ENCODE data around the gene MTX2. TPM values are rescaled to one million over a fixed set of nuclear protein-coding genes. Genes with fewer than 3 reads are reported as not detected.

Gene MTX2
- total RNA-seq, 1 experiment from 2014 or later: 28.7 TPM

DNA sequence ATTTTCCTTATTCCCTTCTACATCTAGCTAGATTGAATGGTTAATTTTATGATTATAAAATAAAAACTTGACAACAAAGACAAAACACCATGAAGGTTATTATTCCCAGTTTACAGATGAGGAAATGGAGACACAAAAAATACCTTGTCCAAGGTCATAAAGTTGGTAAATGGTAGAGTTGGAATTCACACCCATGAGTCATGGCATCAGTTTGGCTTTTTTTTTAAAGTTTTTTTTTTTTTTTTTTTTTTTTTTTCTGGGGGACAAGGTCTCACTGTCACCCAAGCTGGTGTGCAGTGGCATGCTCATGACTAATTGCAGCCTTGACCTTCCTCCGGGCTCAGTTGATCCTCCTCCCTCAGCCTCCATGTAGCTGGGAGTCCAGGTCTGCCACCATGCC lies 70.0 kb downstream of the MTX2 start:
- TF ChIP-seq TCF7L2 (IDR thresholded peaks at IDR 0.05; ENCODE audit: low read depth, low read length): no peak
- no peak for TF ChIP-seq CTCF (IDR thresholded peaks at IDR 0.05)
- TF ChIP-seq SIN3A (IDR thresholded peaks at IDR 0.05; ENCODE audit: borderline replicate concordance, insufficient read depth, low read depth, low read length): no peak
- TF ChIP-seq, protein P1, sequence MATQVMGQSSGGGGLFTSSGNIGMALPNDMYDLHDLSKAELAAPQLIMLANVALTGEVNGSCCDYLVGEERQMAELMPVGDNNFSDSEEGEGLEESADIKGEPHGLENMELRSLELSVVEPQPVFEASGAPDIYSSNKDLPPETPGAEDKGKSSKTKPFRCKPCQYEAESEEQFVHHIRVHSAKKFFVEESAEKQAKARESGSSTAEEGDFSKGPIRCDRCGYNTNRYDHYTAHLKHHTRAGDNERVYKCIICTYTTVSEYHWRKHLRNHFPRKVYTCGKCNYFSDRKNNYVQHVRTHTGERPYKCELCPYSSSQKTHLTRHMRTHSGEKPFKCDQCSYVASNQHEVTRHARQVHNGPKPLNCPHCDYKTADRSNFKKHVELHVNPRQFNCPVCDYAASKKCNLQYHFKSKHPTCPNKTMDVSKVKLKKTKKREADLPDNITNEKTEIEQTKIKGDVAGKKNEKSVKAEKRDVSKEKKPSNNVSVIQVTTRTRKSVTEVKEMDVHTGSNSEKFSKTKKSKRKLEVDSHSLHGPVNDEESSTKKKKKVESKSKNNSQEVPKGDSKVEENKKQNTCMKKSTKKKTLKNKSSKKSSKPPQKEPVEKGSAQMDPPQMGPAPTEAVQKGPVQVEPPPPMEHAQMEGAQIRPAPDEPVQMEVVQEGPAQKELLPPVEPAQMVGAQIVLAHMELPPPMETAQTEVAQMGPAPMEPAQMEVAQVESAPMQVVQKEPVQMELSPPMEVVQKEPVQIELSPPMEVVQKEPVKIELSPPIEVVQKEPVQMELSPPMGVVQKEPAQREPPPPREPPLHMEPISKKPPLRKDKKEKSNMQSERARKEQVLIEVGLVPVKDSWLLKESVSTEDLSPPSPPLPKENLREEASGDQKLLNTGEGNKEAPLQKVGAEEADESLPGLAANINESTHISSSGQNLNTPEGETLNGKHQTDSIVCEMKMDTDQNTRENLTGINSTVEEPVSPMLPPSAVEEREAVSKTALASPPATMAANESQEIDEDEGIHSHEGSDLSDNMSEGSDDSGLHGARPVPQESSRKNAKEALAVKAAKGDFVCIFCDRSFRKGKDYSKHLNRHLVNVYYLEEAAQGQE (IDR thresholded peaks at IDR 0.05; ENCODE audit: insufficient read depth in 1 of 2, low read depth in 2 of 2, low read length in 1 of 2): no peak
- TF ChIP-seq POLR2AphosphoS5 (IDR thresholded peaks at IDR 0.05; ENCODE audit: low read depth, low read length): no peak
- ATAC-seq: no peak

DNA sequence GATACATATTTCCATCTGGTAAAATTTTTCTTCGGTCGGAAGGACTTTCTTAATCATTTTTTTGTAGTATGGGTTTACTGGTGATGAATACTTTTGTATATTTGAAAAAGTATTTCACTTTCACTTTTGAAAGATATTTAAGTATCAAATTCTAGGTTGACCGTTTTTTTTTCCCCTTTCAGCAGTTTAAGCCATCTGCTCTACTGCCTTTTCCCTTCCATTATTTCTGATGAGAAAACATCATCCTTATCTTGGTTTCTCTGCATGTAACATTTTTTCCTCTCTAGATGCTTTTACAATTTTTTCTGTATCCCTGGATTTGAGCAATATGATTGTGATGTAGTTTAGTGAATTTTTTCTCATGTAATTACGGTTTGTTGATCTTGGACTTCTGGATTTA lies 87.0 kb downstream of the MTX2 start:
- intact Hi-C loops (cut with micrococcal nuclease; ENCODE audit: unreplicated experiment) (no loop called here), in situ Hi-C loops (cut with HindIII; ENCODE audit: low pct_unique_long_range_greater_than_20kb, low sequenced_read_pairs) (no loop called here)
- BruUV-seq (replicated peaks): no TSS peak
- H3K27me3 ChIP-seq (ENCODE audit: control insufficient read depth, insufficient read depth, low read length): no peaks in the 10 kb centered on the region
- CTCF ChIA-PET: no interaction called here
- H3K27ac ChIP-seq (ENCODE audit: low read length): no peak overlapping the region
- no peaks in the 10 kb centered on the region for H3K36me3 ChIP-seq (ENCODE audit: control insufficient read depth, insufficient read depth, low read length)
- TF ChIP-seq, protein P1 (IDR thresholded peaks at IDR 0.05; ENCODE audit: insufficient read depth in 1 of 2, low read depth in 2 of 2, low read length in 1 of 2): no peak
- no peak for TF ChIP-seq CTCF (IDR thresholded peaks at IDR 0.05)
- TF ChIP-seq POLR2AphosphoS5 (IDR thresholded peaks at IDR 0.05; ENCODE audit: low read depth, low read length): no peak
- TF ChIP-seq SIN3A (IDR thresholded peaks at IDR 0.05; ENCODE audit: borderline replicate concordance, insufficient read depth, low read depth, low read length): no peak
- TF ChIP-seq TCF7L2 (IDR thresholded peaks at IDR 0.05; ENCODE audit: low read depth, low read length): no peak
- no peaks in the 10 kb centered on the region for H3K4me1 ChIP-seq (ENCODE audit: control insufficient read depth, insufficient read depth, low read length)
- H3K4me3 ChIP-seq (ENCODE audit: low read depth in 2 of 2, low read length in 2 of 2): no peak overlapping the region
- ATAC-seq: no peak
- POLR2A ChIA-PET: no interaction called here
- no peak for DNase-seq (ENCODE audit: low read depth, low spot score)
- no peaks in the 10 kb centered on the region for H3K9me3 ChIP-seq (ENCODE audit: control insufficient read depth, insufficient read depth, low read depth, low read length)

More for the DNA sequence above, 70.0 kb downstream of the MTX2 start:
- H3K4me3 ChIP-seq (ENCODE audit: low read depth in 2 of 2, low read length in 2 of 2): no peak overlapping the region
- BruUV-seq (replicated peaks): no TSS peak
- no peaks in the 10 kb centered on the region for H3K27me3 ChIP-seq (ENCODE audit: control insufficient read depth, insufficient read depth, low read length)
- POLR2A ChIA-PET: no interaction called here
- in situ Hi-C loops (cut with HindIII; ENCODE audit: low pct_unique_long_range_greater_than_20kb, low sequenced_read_pairs) (no loop called here), intact Hi-C loops (cut with micrococcal nuclease; ENCODE audit: unreplicated experiment) (no loop called here)
- CTCF ChIA-PET: no interaction called here
- no peaks in the 10 kb centered on the region for H3K4me1 ChIP-seq (ENCODE audit: control insufficient read depth, insufficient read depth, low read length)
- DNase-seq (ENCODE audit: low read depth, low spot score): no peak
- H3K9me3 ChIP-seq (ENCODE audit: control insufficient read depth, insufficient read depth, low read depth, low read length): no peaks in the 10 kb centered on the region
- H3K36me3 ChIP-seq (ENCODE audit: control insufficient read depth, insufficient read depth, low read length): peaks cover 3% of the 10 kb centered on the region; the same call in 1 of the 2 replicates
- H3K27ac ChIP-seq (ENCODE audit: low read length): no peak overlapping the region

Measured in Panc1 (cell line).